ENCODE data around the gene CCNT2.

DNA sequence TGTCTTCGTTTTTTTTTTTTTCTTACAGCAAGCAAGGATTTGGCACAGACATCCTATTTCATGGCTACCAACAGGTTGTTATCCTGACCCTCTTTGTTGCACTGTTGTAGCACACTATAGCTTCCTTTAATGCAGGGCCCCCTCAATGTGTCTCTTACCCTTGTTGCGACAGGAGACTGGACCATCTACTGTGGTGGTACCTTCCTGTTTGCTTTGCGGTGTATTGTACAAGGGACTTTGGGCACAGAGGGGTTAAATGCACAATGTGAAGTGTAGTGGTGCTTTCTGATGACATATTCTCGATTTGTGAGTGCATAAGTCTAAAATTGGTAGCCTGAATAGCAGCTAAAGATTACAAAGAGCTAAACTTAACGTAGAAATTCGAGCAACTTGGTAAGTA lies 27.5 kb downstream of the CCNT2 start:
- TF ChIP-seq RAD21 (IDR thresholded peaks at IDR 0.05; ENCODE audit: low read length) (no peak), CHD2 (IDR thresholded peaks at IDR 0.05; ENCODE audit: low read length, partially characterized antibody) (no peak), MXI1 (IDR thresholded peaks at IDR 0.05; ENCODE audit: low read depth, low read length) (no peak), SMC3 (IDR thresholded peaks at IDR 0.05; ENCODE audit: low read depth, low read length) (no peak), JUND (IDR thresholded peaks at IDR 0.05) (no peak), GABPA (IDR thresholded peaks at IDR 0.05; ENCODE audit: low read depth) (no peak)
- TF ChIP-seq, protein P1, sequence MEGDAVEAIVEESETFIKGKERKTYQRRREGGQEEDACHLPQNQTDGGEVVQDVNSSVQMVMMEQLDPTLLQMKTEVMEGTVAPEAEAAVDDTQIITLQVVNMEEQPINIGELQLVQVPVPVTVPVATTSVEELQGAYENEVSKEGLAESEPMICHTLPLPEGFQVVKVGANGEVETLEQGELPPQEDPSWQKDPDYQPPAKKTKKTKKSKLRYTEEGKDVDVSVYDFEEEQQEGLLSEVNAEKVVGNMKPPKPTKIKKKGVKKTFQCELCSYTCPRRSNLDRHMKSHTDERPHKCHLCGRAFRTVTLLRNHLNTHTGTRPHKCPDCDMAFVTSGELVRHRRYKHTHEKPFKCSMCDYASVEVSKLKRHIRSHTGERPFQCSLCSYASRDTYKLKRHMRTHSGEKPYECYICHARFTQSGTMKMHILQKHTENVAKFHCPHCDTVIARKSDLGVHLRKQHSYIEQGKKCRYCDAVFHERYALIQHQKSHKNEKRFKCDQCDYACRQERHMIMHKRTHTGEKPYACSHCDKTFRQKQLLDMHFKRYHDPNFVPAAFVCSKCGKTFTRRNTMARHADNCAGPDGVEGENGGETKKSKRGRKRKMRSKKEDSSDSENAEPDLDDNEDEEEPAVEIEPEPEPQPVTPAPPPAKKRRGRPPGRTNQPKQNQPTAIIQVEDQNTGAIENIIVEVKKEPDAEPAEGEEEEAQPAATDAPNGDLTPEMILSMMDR (IDR thresholded peaks at IDR 0.05) = no peak
- TF ChIP-seq, protein P2, sequence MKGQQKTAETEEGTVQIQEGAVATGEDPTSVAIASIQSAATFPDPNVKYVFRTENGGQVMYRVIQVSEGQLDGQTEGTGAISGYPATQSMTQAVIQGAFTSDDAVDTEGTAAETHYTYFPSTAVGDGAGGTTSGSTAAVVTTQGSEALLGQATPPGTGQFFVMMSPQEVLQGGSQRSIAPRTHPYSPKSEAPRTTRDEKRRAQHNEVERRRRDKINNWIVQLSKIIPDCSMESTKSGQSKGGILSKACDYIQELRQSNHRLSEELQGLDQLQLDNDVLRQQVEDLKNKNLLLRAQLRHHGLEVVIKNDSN (IDR thresholded peaks at IDR 0.05; ENCODE audit: borderline replicate concordance, low read depth) = no peak
